Kidney epithelial cell (primary cell): ENCODE measurements around the gene SESN1. TPM values are rescaled to one million over a fixed set of nuclear protein-coding genes. Genes with fewer than 3 reads are reported as not detected.

Source experiments
- DNase-seq: peaks from one replicate; pipeline ENCODE4 v3.0.0-alpha.2; 2010; ENCODE audit warnings: low read depth
- H3K27me3 ChIP-seq: 2 replicates; pipeline ENCODE4 v1.6.0; 2011; ENCODE audit warnings: low read length; ENCODE audit not compliant: control insufficient read depth, insufficient read depth
- H3K36me3 ChIP-seq: 2 replicates; pipeline ENCODE4 v1.5.1; 2011; ENCODE audit warnings: low read length; ENCODE audit not compliant: control insufficient read depth, insufficient read depth
- H3K4me3 ChIP-seq: 2 replicates; pipeline ENCODE4 v1.5.1; 2011; ENCODE audit warnings: low read depth, mild to moderate bottlenecking, control low read depth, low read length
- CTCF ChIP-seq: IDR thresholded peaks from 2 replicates; pipeline ENCODE4 v1.5.1; 2011; ENCODE audit warnings: mild to moderate bottlenecking, moderate library complexity, low read length, control low read depth, inconsistent platforms; ENCODE audit not compliant: insufficient read depth, poor library complexity, severe bottlenecking
- total RNA-seq: library from RNA; depleted of rRNA; stranded (reverse); fragments of >200 nt; gene quantifications from 2 replicates; pipeline ENCODE4 v1.2.3, GENCODE V29; 2015

The SESN1 gene
- total RNA-seq, 1 donor from 2014 or later = 13.2 TPM

DNA sequence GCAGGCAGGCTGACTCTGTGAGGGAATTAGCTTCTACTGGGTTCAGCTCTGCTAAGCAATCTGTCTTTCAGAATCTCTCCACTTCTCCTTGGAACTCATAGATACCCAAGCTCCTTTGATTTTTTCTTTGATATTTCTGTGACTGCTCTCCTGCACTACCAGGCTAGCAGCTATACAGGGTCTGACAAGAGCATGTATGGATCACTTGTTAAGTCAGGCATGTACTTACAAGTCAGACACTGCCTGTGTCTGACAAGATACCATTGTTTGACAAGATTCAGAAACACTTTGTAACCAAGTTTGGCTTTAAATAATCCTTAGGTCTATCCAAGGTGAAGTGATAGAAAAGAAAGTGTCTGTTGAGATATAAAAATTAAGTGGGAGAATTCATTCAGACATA is 79.5 kb downstream of the SESN1 start:
- no peak for DNase-seq
- no peak overlapping the region for H3K4me3 ChIP-seq
- no peaks in the 10 kb centered on the region for H3K36me3 ChIP-seq
- no peaks in the 10 kb centered on the region for H3K27me3 ChIP-seq
- TF ChIP-seq CTCF = no peak

DNA sequence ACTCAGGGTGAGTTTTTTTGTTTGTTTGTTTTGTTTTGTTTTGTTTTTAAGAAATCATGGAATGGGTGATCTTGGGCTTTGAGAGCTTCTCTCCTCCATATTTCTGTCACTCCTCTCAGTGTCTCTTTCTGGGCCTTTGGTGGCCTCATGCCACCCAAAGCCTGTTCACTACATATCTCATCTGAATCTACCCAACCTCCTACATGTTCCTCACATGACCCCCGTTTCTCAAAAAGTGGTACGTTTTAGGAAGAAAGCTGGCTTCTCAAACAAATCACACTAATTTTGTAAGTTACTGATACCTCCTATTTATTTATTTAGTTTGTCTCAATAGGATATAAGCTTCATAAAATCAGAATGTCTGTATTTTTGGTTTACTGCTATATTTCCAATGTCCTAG is 80.0 kb downstream of the SESN1 start:
- no peak for TF ChIP-seq CTCF

GRCh38 chr6:109013656-109014305 is 80.9 kb downstream of the SESN1 start:
- no peaks in the 10 kb centered on the region for H3K27me3 ChIP-seq
- H3K36me3 ChIP-seq = no peaks in the 10 kb centered on the region
- H3K4me3 ChIP-seq = no peak overlapping the region
- no peak for TF ChIP-seq CTCF
- no peak for DNase-seq

More for the DNA sequence above, 80.0 kb downstream of the SESN1 start:
- Histone ChIP-seq H3K36me3 (no peaks in the 10 kb centered on the region), H3K27me3 (no peaks in the 10 kb centered on the region), H3K4me3 (no peak overlapping the region)
- DNase-seq = no peak

GRCh38 chr6:109010705-109011102 is 83.9 kb downstream of the SESN1 start:
- Histone ChIP-seq H3K27me3 (no peaks in the 10 kb centered on the region), H3K36me3 (no peaks in the 10 kb centered on the region), H3K4me3 (no peak overlapping the region)
- TF ChIP-seq CTCF = no peak
- DNase-seq = no peak

- no peak for TF ChIP-seq CTCF
- no peaks in the 10 kb centered on the region for H3K36me3 ChIP-seq
- no peak for DNase-seq
- H3K4me3 ChIP-seq = peak overlapping the region; percentile 93
- no peaks in the 10 kb centered on the region for H3K27me3 ChIP-seq
These were observed 84.5 kb downstream of the SESN1 start for GRCh38 chr6:109009962-109010704.
